Measurements from ENCODE around the gene CNGA3. TPM values are rescaled to one million over a fixed set of nuclear protein-coding genes. Genes with fewer than 3 reads are reported as not detected.

CNGA3 gene
- total RNA-seq, 1 donor from 2014 or later, result not detected

GRCh38 chr2:98341241-98341640, 5.0 kb upstream of the CNGA3 start:
- Mint-ChIP-seq H3K27me3 (ENCODE audit: low read depth) (peaks cover 20% of the 10 kb centered on the region), H3K4me1 (ENCODE audit: low read depth) (peaks cover 3% of the 10 kb centered on the region)

GRCh38 chr2:98343285-98343684, 3.0 kb upstream of the CNGA3 start:
- Mint-ChIP-seq H3K4me3 (ENCODE audit: low read depth) (no peak overlapping the region), H3K36me3 (ENCODE audit: low read depth) (no peaks in the 10 kb centered on the region), H3K4me1 (ENCODE audit: low read depth) (peaks cover 3% of the 10 kb centered on the region), H3K27me3 (ENCODE audit: low read depth) (peaks cover 31% of the 10 kb centered on the region), H3K9me3 (no peaks in the 10 kb centered on the region), H3K27ac (no peak overlapping the region)
- DNase-seq (ENCODE audit: low spot score), result no peak
- intact Hi-C loops (cut with micrococcal nuclease), result no loop called here

More at GRCh38 chr2:98341241-98341640, 5.0 kb upstream of the CNGA3 start:
- Mint-ChIP-seq H3K27ac (no peak overlapping the region), H3K4me3 (ENCODE audit: low read depth) (no peak overlapping the region), H3K36me3 (ENCODE audit: low read depth) (no peaks in the 10 kb centered on the region), H3K9me3 (no peaks in the 10 kb centered on the region)
- intact Hi-C loops (cut with micrococcal nuclease), result no loop called here
- no peak for DNase-seq (ENCODE audit: low spot score)

DNA sequence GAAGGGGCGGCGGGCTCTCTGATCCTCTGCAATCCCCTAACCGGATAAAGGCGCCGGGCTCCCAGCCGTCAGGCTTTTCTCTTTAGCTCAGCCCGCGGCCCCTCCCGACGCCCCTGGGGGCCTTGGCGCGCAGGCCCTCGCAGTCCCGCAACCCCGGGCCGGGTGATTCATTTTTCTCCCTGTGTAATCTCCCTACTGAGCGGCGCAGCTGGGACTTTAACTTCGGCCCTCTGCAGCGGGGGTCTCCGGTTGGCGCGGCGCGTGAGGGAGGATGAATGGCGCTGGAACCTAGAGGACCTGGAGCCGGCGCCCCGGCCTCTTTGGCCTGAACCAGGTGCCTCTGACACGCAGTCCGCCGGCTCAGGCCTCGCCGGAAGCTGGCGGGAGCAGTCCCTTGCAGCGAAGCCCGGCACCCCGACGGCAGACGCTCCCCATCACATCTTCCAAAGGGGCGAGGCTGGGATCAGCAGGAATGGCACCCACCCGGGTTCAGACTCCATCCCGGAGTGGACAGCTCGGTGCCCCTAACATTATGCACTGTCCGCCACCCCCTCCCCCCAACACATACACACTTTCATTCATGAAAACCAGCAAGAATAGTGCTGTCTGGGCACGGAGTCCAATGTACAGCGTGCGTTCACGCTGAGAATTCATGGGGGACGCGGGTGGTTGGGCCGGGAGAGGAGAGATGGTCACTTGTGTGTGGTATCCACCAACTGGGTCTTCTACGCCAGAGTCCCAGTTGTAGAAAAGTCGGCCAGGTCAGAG, 1.2 kb downstream of the CNGA3 start:
- Mint-ChIP-seq H3K4me1 (ENCODE audit: low read depth) (peaks cover 3% of the 10 kb centered on the region), H3K27me3 (ENCODE audit: low read depth) (peaks cover 60% of the 10 kb centered on the region), H3K36me3 (ENCODE audit: low read depth) (no peaks in the 10 kb centered on the region), H3K9me3 (no peaks in the 10 kb centered on the region), H3K4me3 (ENCODE audit: low read depth) (no peak overlapping the region), H3K27ac (no peak overlapping the region)
- DNase-seq (ENCODE audit: low spot score), result no peak
- intact Hi-C loops (cut with micrococcal nuclease), result no loop called here

DNA sequence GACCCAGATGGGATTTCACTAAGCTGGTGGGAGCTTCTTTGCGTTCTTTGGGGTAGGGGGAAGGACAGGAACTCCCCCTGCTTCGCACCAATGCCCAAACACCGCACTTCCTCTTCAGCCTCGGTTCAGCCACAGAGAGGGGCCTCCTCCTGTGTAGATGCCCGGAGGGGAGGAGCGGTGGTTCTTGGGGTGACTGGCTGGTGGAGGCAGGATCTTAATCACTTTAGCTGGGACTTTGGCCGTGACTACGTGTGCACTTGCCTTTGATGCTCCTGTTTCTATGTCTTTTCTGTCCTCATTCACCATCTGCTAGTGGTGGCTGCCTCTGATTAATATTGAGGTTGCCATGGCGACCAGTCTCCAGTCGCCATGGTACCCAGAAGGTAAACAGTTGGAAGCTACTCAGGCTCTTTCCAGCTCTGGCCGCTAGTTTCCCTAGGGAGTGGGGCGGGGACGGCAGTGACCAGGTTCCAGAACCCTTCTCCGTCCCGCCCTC, 1.9 kb downstream of the CNGA3 start:
- intact Hi-C loops (cut with micrococcal nuclease), result no loop called here
- peaks cover 3% of the 10 kb centered on the region for H3K4me1 Mint-ChIP-seq (ENCODE audit: low read depth)
- H3K4me3 Mint-ChIP-seq (ENCODE audit: low read depth), result no peak overlapping the region
- peaks cover 60% of the 10 kb centered on the region for H3K27me3 Mint-ChIP-seq (ENCODE audit: low read depth)
- H3K36me3 Mint-ChIP-seq (ENCODE audit: low read depth), result no peaks in the 10 kb centered on the region
- no peak overlapping the region for H3K27ac Mint-ChIP-seq
- H3K9me3 Mint-ChIP-seq, result no peaks in the 10 kb centered on the region
- no peak for DNase-seq (ENCODE audit: low spot score)

GRCh38 chr2:98350411-98350810, 4.2 kb downstream of the CNGA3 start:
- intact Hi-C loops (cut with micrococcal nuclease), result no loop called here
- H3K27ac Mint-ChIP-seq, result no peak overlapping the region
- H3K4me1 Mint-ChIP-seq (ENCODE audit: low read depth), result peaks cover 3% of the 10 kb centered on the region
- H3K9me3 Mint-ChIP-seq, result no peaks in the 10 kb centered on the region
- H3K36me3 Mint-ChIP-seq (ENCODE audit: low read depth), result no peaks in the 10 kb centered on the region
- DNase-seq (ENCODE audit: low spot score), result no peak
- H3K27me3 Mint-ChIP-seq (ENCODE audit: low read depth), result peaks cover 55% of the 10 kb centered on the region
- H3K4me3 Mint-ChIP-seq (ENCODE audit: low read depth), result no peak overlapping the region

DNA sequence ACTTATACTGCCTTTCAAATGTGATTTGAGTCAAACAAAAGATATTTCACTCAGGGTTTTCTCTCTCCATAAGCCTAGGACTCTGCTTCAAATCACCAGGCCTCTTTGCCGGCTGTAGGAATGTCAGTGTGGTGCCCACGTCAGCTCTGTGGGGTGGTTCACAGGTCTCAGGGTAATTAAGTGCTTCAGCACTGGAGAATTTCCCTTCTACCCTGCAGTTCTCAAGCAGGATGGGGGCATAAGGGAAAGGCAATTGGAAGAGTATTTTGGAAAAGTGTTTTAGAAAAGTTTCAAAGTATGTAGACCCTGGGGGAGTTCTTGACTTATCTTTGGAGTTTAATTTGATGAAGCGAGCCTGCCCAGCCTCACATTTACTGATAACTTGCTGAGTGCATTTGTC, 9.6 kb downstream of the CNGA3 start:
- H3K27me3 Mint-ChIP-seq (ENCODE audit: low read depth), result peaks cover 21% of the 10 kb centered on the region
- H3K9me3 Mint-ChIP-seq, result no peaks in the 10 kb centered on the region
- DNase-seq (ENCODE audit: low spot score), result no peak
- H3K4me1 Mint-ChIP-seq (ENCODE audit: low read depth), result no peaks in the 10 kb centered on the region
- no peaks in the 10 kb centered on the region for H3K36me3 Mint-ChIP-seq (ENCODE audit: low read depth)
- H3K4me3 Mint-ChIP-seq (ENCODE audit: low read depth), result no peak overlapping the region
- no peak overlapping the region for H3K27ac Mint-ChIP-seq
- intact Hi-C loops (cut with micrococcal nuclease), result no loop called here

DNA sequence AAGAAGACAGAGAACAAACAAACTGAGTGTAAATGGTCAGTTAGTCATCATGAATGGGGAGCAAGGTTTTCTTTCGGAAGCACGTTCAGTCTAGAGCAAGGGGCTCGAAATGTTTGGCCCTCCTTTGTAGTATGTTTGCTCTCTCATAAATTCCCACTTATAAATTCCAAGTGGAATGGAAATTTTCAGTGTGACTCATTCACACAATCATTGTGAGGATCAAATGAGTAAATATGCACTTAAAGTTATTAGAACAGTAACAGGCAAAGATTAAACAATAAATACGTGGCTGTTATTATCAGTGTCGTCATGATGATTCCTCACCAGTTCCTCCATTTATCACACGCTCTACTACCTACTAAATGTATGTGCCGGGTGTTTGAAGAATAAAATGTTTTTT, 10.5 kb downstream of the CNGA3 start:
- Mint-ChIP-seq H3K27ac (no peak overlapping the region), H3K36me3 (ENCODE audit: low read depth) (no peaks in the 10 kb centered on the region), H3K4me1 (ENCODE audit: low read depth) (no peaks in the 10 kb centered on the region), H3K9me3 (no peaks in the 10 kb centered on the region), H3K4me3 (ENCODE audit: low read depth) (no peak overlapping the region), H3K27me3 (ENCODE audit: low read depth) (peaks cover 18% of the 10 kb centered on the region)
- DNase-seq (ENCODE audit: low spot score), result no peak
- intact Hi-C loops (cut with micrococcal nuclease), result no loop called here

- H3K4me3 Mint-ChIP-seq (ENCODE audit: low read depth), result no peak overlapping the region
- no peak overlapping the region for H3K27ac Mint-ChIP-seq
- no peaks in the 10 kb centered on the region for H3K36me3 Mint-ChIP-seq (ENCODE audit: low read depth)
- H3K27me3 Mint-ChIP-seq (ENCODE audit: low read depth), result peaks cover 16% of the 10 kb centered on the region
- no peak for DNase-seq (ENCODE audit: low spot score)
- H3K9me3 Mint-ChIP-seq, result no peaks in the 10 kb centered on the region
- intact Hi-C loops (cut with micrococcal nuclease), result no loop called here
- no peaks in the 10 kb centered on the region for H3K4me1 Mint-ChIP-seq (ENCODE audit: low read depth)
These were observed 11.6 kb downstream of the CNGA3 start for GRCh38 chr2:98357849-98358248.

DNA sequence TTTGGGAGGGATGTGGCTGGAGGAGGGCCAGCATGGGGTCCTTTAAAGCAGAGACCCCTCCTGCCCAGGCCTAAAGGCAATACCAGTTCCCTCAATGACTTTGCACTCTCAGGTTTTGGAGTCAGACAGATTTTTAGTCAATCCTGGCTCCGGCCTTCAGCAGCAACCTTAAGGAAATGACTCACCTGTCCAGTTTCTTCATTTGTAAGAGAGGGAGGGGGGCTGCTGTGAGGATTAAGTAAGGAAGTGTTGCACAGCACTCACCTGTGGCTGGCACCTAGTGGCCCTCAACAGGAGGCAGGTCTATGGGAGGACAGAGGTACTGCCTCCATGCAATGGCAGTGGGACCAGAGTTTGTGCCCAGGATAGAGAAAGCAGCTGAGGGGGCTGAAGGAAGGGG, 13.7 kb downstream of the CNGA3 start:
- DNase-seq (ENCODE audit: low spot score), result no peak
- Mint-ChIP-seq H3K4me3 (ENCODE audit: low read depth) (no peak overlapping the region), H3K9me3 (no peaks in the 10 kb centered on the region), H3K36me3 (ENCODE audit: low read depth) (no peaks in the 10 kb centered on the region), H3K4me1 (ENCODE audit: low read depth) (no peaks in the 10 kb centered on the region), H3K27me3 (ENCODE audit: low read depth) (peaks cover 13% of the 10 kb centered on the region), H3K27ac (no peak overlapping the region)
- intact Hi-C loops (cut with micrococcal nuclease), result no loop called here

DNA sequence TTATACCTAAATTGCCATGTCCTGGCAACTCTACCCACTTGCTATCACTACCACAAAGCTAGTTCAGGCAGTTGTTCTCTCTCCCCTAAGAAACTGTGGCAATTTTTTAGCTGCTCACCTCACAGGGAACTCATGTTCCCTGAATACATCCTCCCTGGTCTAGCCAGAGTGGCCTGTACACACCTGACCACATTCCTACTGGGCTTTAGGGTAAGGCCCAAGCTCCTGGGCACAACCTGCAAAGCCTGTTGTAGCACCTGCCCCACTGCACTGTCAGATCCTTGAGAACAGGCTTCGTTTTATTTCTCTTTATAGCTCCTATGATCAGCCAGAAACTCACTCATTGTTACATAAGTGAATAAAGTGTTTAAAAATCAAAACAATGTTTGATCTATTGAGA, 21.5 kb downstream of the CNGA3 start:
- peaks cover 3% of the 10 kb centered on the region for H3K9me3 Mint-ChIP-seq
- no peaks in the 10 kb centered on the region for H3K4me1 Mint-ChIP-seq (ENCODE audit: low read depth)
- H3K36me3 Mint-ChIP-seq (ENCODE audit: low read depth), result no peaks in the 10 kb centered on the region
- H3K27ac Mint-ChIP-seq, result no peak overlapping the region
- DNase-seq (ENCODE audit: low spot score), result no peak
- H3K4me3 Mint-ChIP-seq (ENCODE audit: low read depth), result no peak overlapping the region
- H3K27me3 Mint-ChIP-seq (ENCODE audit: low read depth), result peaks cover 3% of the 10 kb centered on the region
- intact Hi-C loops (cut with micrococcal nuclease), result no loop called here

DNA sequence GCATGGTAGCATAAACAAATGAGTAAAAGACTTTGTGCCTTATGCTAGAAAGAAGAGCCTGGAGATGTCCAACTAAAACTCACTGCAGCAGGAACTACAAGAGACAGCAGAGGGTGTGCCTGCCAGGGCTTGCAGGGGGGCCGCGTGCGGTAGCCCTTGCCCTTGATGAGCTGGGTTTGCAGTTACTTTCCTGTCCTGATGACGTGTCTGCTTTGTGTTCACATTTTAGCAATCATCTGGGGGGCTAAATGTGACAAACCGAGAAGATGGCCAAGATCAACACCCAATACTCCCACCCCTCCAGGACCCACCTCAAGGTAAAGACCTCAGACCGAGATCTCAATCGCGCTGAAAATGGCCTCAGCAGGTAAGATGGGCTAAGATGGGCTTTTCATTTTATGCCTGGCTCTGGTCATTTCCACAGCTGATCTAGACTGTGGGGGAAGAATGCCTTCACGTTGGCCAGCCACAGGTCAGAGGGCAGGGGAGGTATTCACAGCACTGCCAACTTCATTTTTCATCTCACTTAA, 23.5 kb downstream of the CNGA3 start:
- Mint-ChIP-seq H3K4me1 (ENCODE audit: low read depth) (no peaks in the 10 kb centered on the region), H3K36me3 (ENCODE audit: low read depth) (no peaks in the 10 kb centered on the region), H3K4me3 (ENCODE audit: low read depth) (no peak overlapping the region), H3K9me3 (peaks cover 3% of the 10 kb centered on the region), H3K27me3 (ENCODE audit: low read depth) (peaks cover 11% of the 10 kb centered on the region), H3K27ac (no peak overlapping the region)
- no peak for DNase-seq (ENCODE audit: low spot score)
- intact Hi-C loops (cut with micrococcal nuclease), result no loop called here

DNA sequence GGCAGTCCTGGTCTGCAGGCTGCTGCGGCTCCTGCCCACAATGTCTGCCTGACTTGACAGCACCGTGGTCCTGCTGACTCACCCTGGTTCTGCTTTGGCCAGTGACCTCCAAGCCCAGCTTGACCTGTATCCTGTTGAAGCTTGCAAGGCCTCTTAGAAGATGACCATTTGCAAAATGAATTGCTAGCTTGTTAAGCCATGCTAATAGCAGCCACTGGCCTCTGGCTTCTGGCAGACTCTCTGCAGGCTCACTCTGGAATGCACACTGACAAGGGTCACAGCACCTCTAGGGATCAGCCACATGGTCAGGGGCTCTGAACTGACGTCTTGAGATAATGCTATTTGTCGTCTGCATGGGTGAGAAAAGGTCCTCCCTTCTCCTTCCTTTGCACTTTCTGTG, 25.9 kb downstream of the CNGA3 start:
- Mint-ChIP-seq H3K9me3 (peaks cover 3% of the 10 kb centered on the region), H3K27me3 (ENCODE audit: low read depth) (peaks cover 8% of the 10 kb centered on the region), H3K4me1 (ENCODE audit: low read depth) (no peaks in the 10 kb centered on the region), H3K4me3 (ENCODE audit: low read depth) (no peak overlapping the region), H3K36me3 (ENCODE audit: low read depth) (no peaks in the 10 kb centered on the region), H3K27ac (no peak overlapping the region)
- no peak for DNase-seq (ENCODE audit: low spot score)
- intact Hi-C loops (cut with micrococcal nuclease), result no loop called here

DNA sequence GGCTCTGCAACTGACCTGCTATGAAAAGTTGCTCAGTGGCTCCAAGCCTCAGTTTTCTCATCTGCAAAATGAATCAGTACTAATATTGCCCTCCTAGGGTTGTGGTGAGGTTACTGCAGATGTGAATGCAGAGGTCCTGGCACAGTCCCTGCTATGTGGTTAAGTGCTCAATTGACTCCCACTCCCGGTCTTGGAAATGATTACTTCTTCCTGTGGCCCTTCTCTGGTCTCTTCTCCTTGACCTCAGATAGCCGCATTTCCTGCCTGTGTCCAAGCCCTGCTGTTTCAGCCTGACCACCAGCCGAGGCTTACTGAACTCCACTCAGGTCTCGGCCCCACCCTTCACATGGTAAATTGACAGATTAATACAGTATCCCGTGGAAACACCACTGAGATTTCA, 26.3 kb downstream of the CNGA3 start:
- Mint-ChIP-seq H3K36me3 (ENCODE audit: low read depth) (no peaks in the 10 kb centered on the region), H3K4me1 (ENCODE audit: low read depth) (no peaks in the 10 kb centered on the region), H3K27ac (no peak overlapping the region), H3K4me3 (ENCODE audit: low read depth) (no peak overlapping the region), H3K27me3 (ENCODE audit: low read depth) (peaks cover 8% of the 10 kb centered on the region), H3K9me3 (peaks cover 3% of the 10 kb centered on the region)
- DNase-seq (ENCODE audit: low spot score), result no peak
- intact Hi-C loops (cut with micrococcal nuclease), result no loop called here

Data from activated T-helper 2 cell treated with anti-CD3 and anti-CD28 coated beads, Interferon-gamma antibody, Interleukin-2, Interleukin-4, amounts not matched to agents 10 μg/mL and 5 μg/mL and 100 μg/mL, durations not matched to agents 14 hours and 24 hours and 36 hours (primary cell).